Tracheal epithelial cell (primary cell): ENCODE results near the gene CLEC2D. TPM values are rescaled to one million over a fixed set of nuclear protein-coding genes. Genes with fewer than 3 reads are reported as not detected.

Experiments used
- total RNA-seq: library from RNA; depleted of rRNA; stranded (reverse); fragments of >200 nt; gene quantifications from 2 replicates; pipeline ENCODE4 v1.2.1, GENCODE V29; 2014

The CLEC2D gene
- 1.4 and 4.0 TPM in 2 replicates for total RNA-seq

GRCh38 chr12:9669534-9669933 lies at the start of gene CLEC2D:
CLEC2D (plus strand) TSS chr12:9669713; CDS start chr12:9669735, 22 bp downstream.

GRCh38 chr12:9732921-9733461 lies 63.5 kb downstream of the CLEC2D start, which contains the start of gene CLECL1:
CLECL1 (minus strand) TSS chr12:9733097.

Other genes starting within 250 kb of the CLEC2D start
- gene KLRB1, start 61.8 kb upstream of the CLEC2D start, total RNA-seq, result not detected in 2 replicates
- gene CLECL1, start 63.4 kb downstream of the CLEC2D start, total RNA-seq, result not detected in 2 replicates
- gene CD69, start 91.2 kb downstream of the CLEC2D start, total RNA-seq, result 0.48 TPM in 1 of 2 replicates, not detected in the other
- gene KLRF1, start 157.8 kb downstream of the CLEC2D start, total RNA-seq, result 0.48 TPM in 1 of 2 replicates, not detected in the other
- gene CLEC2B, start 199.6 kb downstream of the CLEC2D start, total RNA-seq, result 4.1 and 11.9 TPM in 2 replicates
- gene KLRF2, start 211.8 kb downstream of the CLEC2D start, total RNA-seq, result not detected in 2 replicates